Endothelial cell (in vitro differentiated cells): ENCODE data around the gene CCT7. TPM values are rescaled to one million over a fixed set of nuclear protein-coding genes. Genes with fewer than 3 reads are reported as not detected.

ENCODE experiments used
- DNase-seq: peaks from one replicate; pipeline ENCODE4 v3.0.0; 2021; ENCODE audit warnings: low spot score
- H3K27ac Mint-ChIP-seq: one replicate; pipeline ENCODE4 v1.8.0; 2021; ENCODE audit warnings: mixed read lengths, inconsistent platforms; ENCODE audit not compliant: unreplicated experiment
- H3K27me3 Mint-ChIP-seq: one replicate; pipeline ENCODE4 v1.8.0; 2021; ENCODE audit warnings: mild to moderate bottlenecking, moderate library complexity, mixed read lengths, inconsistent platforms; ENCODE audit not compliant: unreplicated experiment
- H3K36me3 Mint-ChIP-seq: one replicate; pipeline ENCODE4 v1.8.0; 2021; ENCODE audit warnings: mild to moderate bottlenecking, low read depth, mixed read lengths, inconsistent platforms; ENCODE audit not compliant: unreplicated experiment
- H3K4me1 Mint-ChIP-seq: one replicate; pipeline ENCODE4 v1.8.0; 2021; ENCODE audit warnings: mild to moderate bottlenecking, mixed read lengths, inconsistent platforms; ENCODE audit not compliant: unreplicated experiment
- H3K4me3 Mint-ChIP-seq: one replicate; pipeline ENCODE4 v1.8.0; 2021; ENCODE audit warnings: mild to moderate bottlenecking, mixed read lengths, inconsistent platforms; ENCODE audit not compliant: unreplicated experiment
- H3K9me3 Mint-ChIP-seq: one replicate; pipeline ENCODE4 v1.8.0; 2021; ENCODE audit warnings: mixed read lengths, inconsistent platforms; ENCODE audit not compliant: unreplicated experiment
- CTCF ChIP-seq: fragments of 200-600 bp; sonication (generic); IDR thresholded peaks from one replicate; pipeline ENCODE4 v1.5.0; 2021; ENCODE audit warnings: antibody characterized with exemption; ENCODE audit not compliant: unreplicated experiment
- total RNA-seq: library from RNA; stranded (reverse); fragmentation: NEBNext Ultra II Directional; extraction: Animal tissue kit (Norgen Biotek cat#: 25700); gene quantifications from one replicate; pipeline ENCODE4 v1.2.1, GENCODE V29; 2021; ENCODE audit not compliant: unreplicated experiment

Gene CCT7
- total RNA-seq, 1 donor from 2014 or later, result 183 TPM

- no peak for DNase-seq
- H3K4me3 Mint-ChIP-seq, result no peak overlapping the region
- no peak overlapping the region for H3K27ac Mint-ChIP-seq
- no peaks in the 10 kb centered on the region for H3K4me1 Mint-ChIP-seq
- H3K27me3 Mint-ChIP-seq, result peaks cover 8% of the 10 kb centered on the region
- H3K36me3 Mint-ChIP-seq, result no peaks in the 10 kb centered on the region
- no peaks in the 10 kb centered on the region for H3K9me3 Mint-ChIP-seq
- TF ChIP-seq CTCF, result no peak
These were observed 45.7 kb downstream of the CCT7 start for GRCh38 chr2:73279852-73280251.

GRCh38 chr2:73281244-73281643, 47.1 kb downstream of the CCT7 start:
- Mint-ChIP-seq H3K27ac (no peak overlapping the region), H3K4me1 (no peaks in the 10 kb centered on the region), H3K9me3 (no peaks in the 10 kb centered on the region), H3K36me3 (no peaks in the 10 kb centered on the region), H3K27me3 (peaks cover 15% of the 10 kb centered on the region), H3K4me3 (no peak overlapping the region)
- DNase-seq, result no peak
- no peak for TF ChIP-seq CTCF

GRCh38 chr2:73282924-73283544, 48.9 kb downstream of the CCT7 start:
- no peaks in the 10 kb centered on the region for H3K9me3 Mint-ChIP-seq
- no peaks in the 10 kb centered on the region for H3K36me3 Mint-ChIP-seq
- peak overlapping the region; percentile 30 for H3K27ac Mint-ChIP-seq
- peaks cover 17% of the 10 kb centered on the region for H3K27me3 Mint-ChIP-seq
- TF ChIP-seq CTCF, result no peak
- peak overlapping the region; percentile 84 for H3K4me3 Mint-ChIP-seq
- no peaks in the 10 kb centered on the region for H3K4me1 Mint-ChIP-seq
- DNase-seq, result no peak

GRCh38 chr2:73283545-73284295, 49.6 kb downstream of the CCT7 start:
- TF ChIP-seq CTCF, result no peak
- Mint-ChIP-seq H3K27me3 (peaks cover 17% of the 10 kb centered on the region), H3K9me3 (no peaks in the 10 kb centered on the region), H3K4me1 (no peaks in the 10 kb centered on the region), H3K36me3 (no peaks in the 10 kb centered on the region), H3K27ac (no peak overlapping the region), H3K4me3 (peak overlapping the region; percentile 84)
- DNase-seq, result no peak
